CD14-positive monocyte (primary cell): Measurements from ENCODE around the gene HES6. TPM values are rescaled to one million over a fixed set of nuclear protein-coding genes. Genes with fewer than 3 reads are reported as not detected.

Source experiments
- DNase-seq, 3 donors: peaks; one replicate each; pipeline ENCODE4 v3.0.0-alpha.2; 2011 to 2022
- H2AFZ ChIP-seq: 2 replicates; pipeline ENCODE4 v1.6.0; 2012; ENCODE audit warnings: mild to moderate bottlenecking, low read depth, low read length, inconsistent platforms; ENCODE audit not compliant: insufficient read depth, poor library complexity, severe bottlenecking
- H3K27ac ChIP-seq, 2 donors: 1 replicate in 1 of 2; 2 replicates in 1 of 2; pipeline ENCODE4 v1.5.1; 2012 to 2013; ENCODE audit warnings: low read length in 2 of 2, control low read depth in 1 of 2, inconsistent platforms in 1 of 2, low read depth in 1 of 2, mild to moderate bottlenecking in 1 of 2
- H3K27me3 ChIP-seq, 2 donors: one replicate each; pipeline versions ENCODE4 v1.6.0 to v1.6.1; 2011 to 2013; ENCODE audit warnings: low read length in 2 of 2; ENCODE audit not compliant: control insufficient read depth in 2 of 2, insufficient read depth in 2 of 2
- H3K36me3 ChIP-seq, 2 donors: replicated peaks in 1 of 2; 1 replicate in 1 of 2; 2 replicates in 1 of 2; pipeline versions ENCODE4 v1.5.1 to v1.6.1; 2012 to 2013; ENCODE audit warnings: low read length in 2 of 2, control low read depth in 1 of 2, inconsistent platforms in 1 of 2, mild to moderate bottlenecking in 1 of 2; ENCODE audit not compliant: insufficient read depth in 2 of 2, control insufficient read depth in 1 of 2
- H3K4me1 ChIP-seq, 2 donors: 1 replicate in 1 of 2; 2 replicates in 1 of 2; pipeline versions ENCODE4 v1.5.1 to v1.6.1; 2012 to 2013; ENCODE audit warnings: low read length in 2 of 2, control low read depth in 1 of 2, inconsistent platforms in 1 of 2, mild to moderate bottlenecking in 1 of 2, moderate library complexity in 1 of 2; ENCODE audit not compliant: insufficient read depth in 2 of 2, control insufficient read depth in 1 of 2
- H3K4me2 ChIP-seq: replicated peaks from 2 replicates; pipeline ENCODE3; 2012; ENCODE audit warnings: low read length, moderate library complexity, mild to moderate bottlenecking; ENCODE audit not compliant: poor library complexity, severe bottlenecking; ENCODE audit errors: extremely low read depth
- H3K4me3 ChIP-seq, 3 experiments: fragments of 200-600 bp in 1 of 3; sonication (generic) in 1 of 3; replicated peaks in 1 of 3; 1 replicate in 2 of 3; 2 replicates in 1 of 3; pipeline ENCODE4 v1.5.1; 2011 to 2013; ENCODE audit warnings: low read length in 3 of 3, mild to moderate bottlenecking in 3 of 3, control low read depth in 2 of 3, low read depth in 2 of 3, inconsistent platforms in 1 of 3, moderate library complexity in 1 of 3
- H3K79me2 ChIP-seq: 2 replicates; pipeline ENCODE4 v1.6.0; 2012; ENCODE audit warnings: mild to moderate bottlenecking, control low read depth, inconsistent platforms, low read length, moderate library complexity; ENCODE audit not compliant: insufficient read depth
- H3K9ac ChIP-seq: 2 replicates; pipeline ENCODE4 v1.6.0; 2017; ENCODE audit warnings: low read length, mild to moderate bottlenecking; ENCODE audit not compliant: insufficient read depth, poor library complexity, severe bottlenecking
- H3K9me3 ChIP-seq, 2 donors: replicated peaks in 1 of 2; 1 replicate in 1 of 2; 2 replicates in 1 of 2; pipeline versions ENCODE4 v1.5.1 to v1.6.1; 2012 to 2013; ENCODE audit warnings: low read length in 2 of 2, control low read depth in 1 of 2; ENCODE audit not compliant: control insufficient read depth in 1 of 2, insufficient read depth in 1 of 2
- H4K20me1 ChIP-seq: 2 replicates; pipeline ENCODE4 v1.6.0; 2012; ENCODE audit warnings: mild to moderate bottlenecking, low read length, control low read depth, moderate library complexity; ENCODE audit not compliant: insufficient read depth
- H3K27ac Mint-ChIP-seq, 7 donors: one replicate each; pipeline ENCODE4 v1.8.0; 2020; ENCODE audit warnings: mild to moderate bottlenecking in 7 of 7, mixed read lengths in 7 of 7, moderate library complexity in 6 of 7, inconsistent platforms in 2 of 7
- H3K27me3 Mint-ChIP-seq, 3 donors: one replicate each; pipeline ENCODE4 v1.8.0; 2021 to 2022; ENCODE audit warnings: low read depth in 3 of 3, mild to moderate bottlenecking in 3 of 3, mixed read lengths in 3 of 3, moderate library complexity in 3 of 3, inconsistent platforms in 1 of 3
- H3K36me3 Mint-ChIP-seq, 2 donors: one replicate each; pipeline ENCODE4 v1.8.0; 2020; ENCODE audit warnings: mixed read lengths in 2 of 2, inconsistent platforms in 1 of 2, mild to moderate bottlenecking in 1 of 2
- H3K4me1 Mint-ChIP-seq: one replicate; pipeline ENCODE4 v1.8.0; 2020; ENCODE audit warnings: mild to moderate bottlenecking, mixed read lengths
- H3K4me3 Mint-ChIP-seq, 2 donors: one replicate each; pipeline ENCODE4 v1.8.0; 2020; ENCODE audit warnings: mild to moderate bottlenecking in 2 of 2, mixed read lengths in 2 of 2, moderate library complexity in 1 of 2
- H3K9me3 Mint-ChIP-seq, 7 donors: one replicate each; pipeline ENCODE4 v1.8.0; 2020 to 2022; ENCODE audit warnings: mixed read lengths in 7 of 7, mild to moderate bottlenecking in 6 of 7, moderate library complexity in 6 of 7, inconsistent platforms in 2 of 7
- CTCF ChIP-seq: fragments of 200-600 bp; IDR thresholded peaks from one replicate; pipeline ENCODE4 v1.8.0; 2022; ENCODE audit warnings: antibody characterized with exemption, mild to moderate bottlenecking
- WGBS: methylation state at CpG from one replicate; pipeline ENCODE4 v1.1.5; 2013; ENCODE audit warnings: missing lambda C conversion rate; ENCODE audit not compliant: insufficient coverage; 5-methylcytosine and 5-hydroxymethylcytosine counted together
- intact Hi-C, 2 donors: fragments of 100-400 bp; cut with micrococcal nuclease; formaldehyde crosslinking; loops; one replicate each; pipeline versions ENCODE4 v1.15.0 to v1.15.1; 2023
- polyA plus RNA-seq, 3 donors: library from polyadenylated mRNA; depleted of rRNA in 1 of 3; unstranded in 2 of 3; stranded (reverse) in 1 of 3; fragments of 300-500 nt in 2 of 3; fragments of >200 nt in 1 of 3; fragmentation: Illumina TruSeq in 2 of 3; gene quantifications; 1 replicate in 2 of 3; 2 replicates in 1 of 3; pipeline ENCODE4 v1.2.3, GENCODE V29; 2012 to 2021

HES6 gene
- polyA plus RNA-seq, 3 donors = 2.1 to 4.0 (median 2.8) TPM

GRCh38 chr2:238240757-238241711, 1.2 kb upstream of the HES6 start:
- no peak overlapping the region for H3K9ac ChIP-seq
- H2AFZ ChIP-seq = peak overlapping the region; percentile 53
- H3K79me2 ChIP-seq = no peaks in the 10 kb centered on the region
- peak overlapping the region in 1 of 3 experiments; percentile 74 for H3K4me3 ChIP-seq
- peaks cover 11% of the 10 kb centered on the region for H3K4me1 Mint-ChIP-seq
- peak overlapping the region; percentile 84 for H3K4me2 ChIP-seq
- H3K36me3 ChIP-seq = peaks cover 15 to 17% of the 10 kb centered on the region in 2 donors
- H4K20me1 ChIP-seq = no peaks in the 10 kb centered on the region
- 2% methylated on average over 49 of the region's 71 CpGs for WGBS
- no peak for TF ChIP-seq CTCF
- peaks cover 0 to 17% (median 9%) of the 10 kb centered on the region in 7 donors for H3K9me3 Mint-ChIP-seq
- H3K27me3 ChIP-seq = peaks cover 30 to 59% of the 10 kb centered on the region in 2 donors
- peaks cover 11 to 26% of the 10 kb centered on the region in 2 donors for H3K4me1 ChIP-seq
- H3K9me3 ChIP-seq = peaks cover 8 to 12% of the 10 kb centered on the region in 2 donors
- no peak overlapping the region for H3K27ac Mint-ChIP-seq
- intact Hi-C loops = loop anchor here (5.0 kb wide), 2 partner anchors 39 to 179 kb away; partner anchors contain the start of genes ILKAP (in 1 of the 2) and SCLY (in 1 of the 2)
- no peak for DNase-seq
- H3K4me3 Mint-ChIP-seq = peak overlapping the region in 1 of 2 donors; percentile 47
- H3K27ac ChIP-seq = no peak overlapping the region
- peaks cover 19 to 27% of the 10 kb centered on the region in 2 donors for H3K36me3 Mint-ChIP-seq
- H3K27me3 Mint-ChIP-seq = peaks cover 48 to 63% (median 52%) of the 10 kb centered on the region in 3 donors

GRCh38 chr2:238239543-238239862, 335 bp downstream of the HES6 start:
- H3K27ac ChIP-seq = no peak overlapping the region
- peak overlapping the region; percentile 84 for H3K4me2 ChIP-seq
- peaks cover 8 to 12% of the 10 kb centered on the region in 2 donors for H3K9me3 ChIP-seq
- no peaks in the 10 kb centered on the region for H3K79me2 ChIP-seq
- H2AFZ ChIP-seq = peak overlapping the region; percentile 84
- no peaks in the 10 kb centered on the region for H4K20me1 ChIP-seq
- peaks cover 5 to 6% of the 10 kb centered on the region in 2 donors for H3K36me3 ChIP-seq
- no peak for TF ChIP-seq CTCF
- DNase-seq = peak in 1 of 3 donors; percentile 13
- Mint-ChIP-seq H3K27ac (no peak overlapping the region), H3K36me3 (peaks cover 5 to 17% of the 10 kb centered on the region in 2 donors), H3K4me3 (peak overlapping the region in 1 of 2 donors; percentile 21), H3K27me3 (peaks cover 57 to 77% (median 58%) of the 10 kb centered on the region in 3 donors), H3K4me1 (peaks cover 26% of the 10 kb centered on the region), H3K9me3 (peaks cover 0 to 17% (median 9%) of the 10 kb centered on the region in 7 donors)
- H3K9ac ChIP-seq = peak overlapping the region; percentile 49
- peaks cover 30 to 66% of the 10 kb centered on the region in 2 donors for H3K27me3 ChIP-seq
- under 1% methylated on average over 38 of the region's 43 CpGs for WGBS
- peaks cover 26 to 36% of the 10 kb centered on the region in 2 donors for H3K4me1 ChIP-seq
- intact Hi-C loops = loop anchor here (5.0 to 10.0 kb wide), 2 partner anchors 37 to 275 kb away; partner anchors contain the start of genes ILKAP (in 1 of the 2) and UBE2F (in 1 of the 2)
- peak overlapping the region in 2 of 3 experiments; percentile 44 to 74 for H3K4me3 ChIP-seq
